HepG2 (cell line): ENCODE results near the gene ADRA2A. TPM values are rescaled to one million over a fixed set of nuclear protein-coding genes. Genes with fewer than 3 reads are reported as not detected.

ENCODE experiments used
- CHCHD3 ChIP-seq: sonication (generic); formaldehyde crosslinking; IDR thresholded peaks from 2 replicates; pipeline ENCODE4 v1.8.0; 2022; ENCODE audit warnings: mild to moderate bottlenecking, missing genetic modification reagents, moderate library complexity
- FOXJ3 ChIP-seq: sonication (generic); formaldehyde crosslinking; IDR thresholded peaks from 2 replicates; pipeline ENCODE4 v1.4.0; 2020; ENCODE audit warnings: missing genetic modification reagents, mild to moderate bottlenecking, borderline replicate concordance
- IKZF1 ChIP-seq: fragments of 450-650 bp; IDR thresholded peaks from 2 replicates; pipeline ENCODE4 v1.7.1; 2016
- NFE2L1 ChIP-seq: sonication (generic); formaldehyde crosslinking; IDR thresholded peaks from 2 replicates; pipeline ENCODE4 v1.4.0; 2020; ENCODE audit warnings: missing genetic modification reagents, mild to moderate bottlenecking, borderline replicate concordance
- RAD21 ChIP-seq: fragments of 450-650 bp; formaldehyde crosslinking; IDR thresholded peaks from 2 replicates; pipeline ENCODE4 v1.5.0; 2020; ENCODE audit warnings: mild to moderate bottlenecking
- REXO4 ChIP-seq: sonication (generic); formaldehyde crosslinking; IDR thresholded peaks from 2 replicates; pipeline ENCODE4 v1.8.0; 2022; ENCODE audit warnings: missing genetic modification reagents, mild to moderate bottlenecking, borderline replicate concordance
- SP4 ChIP-seq: sonication (generic); formaldehyde crosslinking; IDR thresholded peaks from 2 replicates; pipeline ENCODE4 v1.8.1; 2023; ENCODE audit warnings: mild to moderate bottlenecking, missing genetic modification reagents
- TBL1XR1 ChIP-seq: fragments of 150-350 bp; IDR thresholded peaks from 2 replicates; pipeline ENCODE4 v1.6.1; 2014; ENCODE audit warnings: borderline replicate concordance, low read length; ENCODE audit not compliant: partially characterized antibody
- ZFP1 ChIP-seq: IDR thresholded peaks from 2 replicates; pipeline ENCODE4 v1.6.1; 2016
- ZFP90 ChIP-seq: sonication (generic); formaldehyde crosslinking; IDR thresholded peaks from 2 replicates; pipeline ENCODE4 v1.8.0; 2022; ENCODE audit warnings: missing genetic modification reagents, mild to moderate bottlenecking, inconsistent platforms, borderline replicate concordance
- ZFYVE20 ChIP-seq: sonication (generic); formaldehyde crosslinking; IDR thresholded peaks from 2 replicates; pipeline ENCODE4 v1.8.0; 2023; ENCODE audit warnings: low read depth, mild to moderate bottlenecking, moderate library complexity, missing genetic modification reagents, borderline replicate concordance
- ZNF160 ChIP-seq: sonication (generic); formaldehyde crosslinking; IDR thresholded peaks from 2 replicates; pipeline ENCODE4 v1.8.0; 2022; ENCODE audit warnings: mild to moderate bottlenecking, inconsistent platforms, missing genetic modification reagents
- ZNF34 ChIP-seq: sonication (generic); formaldehyde crosslinking; IDR thresholded peaks from 2 replicates; pipeline ENCODE4 v1.4.0; 2020; ENCODE audit warnings: mild to moderate bottlenecking, missing genetic modification reagents, borderline replicate concordance
- ZNF484 ChIP-seq: sonication (generic); formaldehyde crosslinking; IDR thresholded peaks from 2 replicates; pipeline ENCODE4 v1.5.1; 2020; ENCODE audit warnings: mild to moderate bottlenecking, low read depth, missing genetic modification reagents, borderline replicate concordance
- ZNF510 ChIP-seq: sonication (generic); formaldehyde crosslinking; IDR thresholded peaks from 2 replicates; pipeline ENCODE4 v1.4.0; 2020; ENCODE audit warnings: low read depth, mild to moderate bottlenecking, missing genetic modification reagents
- ZNF780A ChIP-seq: sonication (generic); formaldehyde crosslinking; IDR thresholded peaks from 2 replicates; pipeline ENCODE4 v1.8.0; 2022; ENCODE audit warnings: mild to moderate bottlenecking, missing genetic modification reagents, moderate library complexity
- ZZZ3 ChIP-seq: sonication (generic); formaldehyde crosslinking; IDR thresholded peaks from 2 replicates; pipeline ENCODE4 v1.4.0; 2020; ENCODE audit warnings: missing genetic modification reagents, mild to moderate bottlenecking, borderline replicate concordance
- polyA plus RNA-seq, 8 experiments: library from polyadenylated mRNA; depleted of rRNA in 3 of 8; stranded (reverse) in 7 of 8; unstranded in 1 of 8; fragments of >200 nt; fragmentation: Illumina TruSeq in 4 of 8; extraction: Trizol in 4 of 8; gene quantifications; 2 replicates each; pipeline versions ENCODE4 v1.2.1 to v1.2.3, GENCODE V29; 2011 to 2016; ENCODE audit warnings: low read depth in 4 of 8, missing spikeins in 1 of 8, mixed read lengths in 1 of 8; ENCODE audit not compliant: insufficient read depth in 1 of 8
- total RNA-seq, 5 experiments: library from RNA; depleted of rRNA; stranded (reverse); fragments of >200 nt; fragmentation: Illumina TruSeq; extraction: Trizol; gene quantifications; 2 replicates each; pipeline ENCODE4 v1.2.3, GENCODE V29; 2016; ENCODE audit warnings: low read depth in 1 of 5
- TF ChIP-seq, protein P1 (sequence below): sonication (generic); formaldehyde crosslinking; IDR thresholded peaks from 2 replicates; pipeline ENCODE4 v1.8.1; 2023; ENCODE audit warnings: mild to moderate bottlenecking, missing genetic modification reagents
- TF ChIP-seq, protein P2 (sequence below): sonication (generic); formaldehyde crosslinking; IDR thresholded peaks from 2 replicates; pipeline ENCODE4 v1.4.0; 2020; ENCODE audit warnings: missing genetic modification reagents
- TF ChIP-seq, protein P3 (sequence below): sonication (generic); formaldehyde crosslinking; IDR thresholded peaks from 2 replicates; pipeline ENCODE4 v1.5.0; 2020; ENCODE audit warnings: missing genetic modification reagents, mild to moderate bottlenecking, borderline replicate concordance
- TF ChIP-seq, protein P4 (sequence below): sonication (generic); formaldehyde crosslinking; IDR thresholded peaks from 2 replicates; pipeline ENCODE4 v1.5.1; 2020; ENCODE audit warnings: missing genetic modification reagents, mild to moderate bottlenecking, borderline replicate concordance
- TF ChIP-seq, protein P5 (sequence below): sonication (generic); formaldehyde crosslinking; IDR thresholded peaks from 2 replicates; pipeline ENCODE4 v1.4.0; 2020; ENCODE audit warnings: missing genetic modification reagents, borderline replicate concordance

Gene ADRA2A
- total and polyA plus RNA-seq, 2 of the 13 experiments (the other 11 are each of a cell fraction or from before 2014, with no cell fraction given): 0.01 TPM; not detected in 1

- TF ChIP-seq ZFP90 (CRISPR knock-in tag) (0 out of 2 replicates have a peak, but pooled peaks have one; percentile 26), REXO4 (no peak), RAD21 (CRISPR knock-in tag) (peak; percentile 87), ZZZ3 (no peak), ZFP1 (CRISPR knock-in tag) (no peak), FOXJ3 (CRISPR knock-in tag) (no peak), ZFYVE20 (CRISPR knock-in tag) (0 out of 2 replicates have a peak, but pooled peaks have one; percentile 38), SP4 (CRISPR knock-in tag) (no peak), IKZF1 (no peak), ZNF510 (CRISPR knock-in tag) (no peak), CHCHD3 (0 out of 2 replicates have a peak, but pooled peaks have one; percentile 52), NFE2L1 (CRISPR knock-in tag) (no peak), ZNF780A (CRISPR knock-in tag) (no peak), ZNF34 (CRISPR knock-in tag) (no peak), TBL1XR1 (no peak), ZNF160 (CRISPR knock-in tag) (0 out of 2 replicates have a peak, but pooled peaks have one; percentile 29), ZNF484 (no peak)
- TF ChIP-seq, protein P1, sequence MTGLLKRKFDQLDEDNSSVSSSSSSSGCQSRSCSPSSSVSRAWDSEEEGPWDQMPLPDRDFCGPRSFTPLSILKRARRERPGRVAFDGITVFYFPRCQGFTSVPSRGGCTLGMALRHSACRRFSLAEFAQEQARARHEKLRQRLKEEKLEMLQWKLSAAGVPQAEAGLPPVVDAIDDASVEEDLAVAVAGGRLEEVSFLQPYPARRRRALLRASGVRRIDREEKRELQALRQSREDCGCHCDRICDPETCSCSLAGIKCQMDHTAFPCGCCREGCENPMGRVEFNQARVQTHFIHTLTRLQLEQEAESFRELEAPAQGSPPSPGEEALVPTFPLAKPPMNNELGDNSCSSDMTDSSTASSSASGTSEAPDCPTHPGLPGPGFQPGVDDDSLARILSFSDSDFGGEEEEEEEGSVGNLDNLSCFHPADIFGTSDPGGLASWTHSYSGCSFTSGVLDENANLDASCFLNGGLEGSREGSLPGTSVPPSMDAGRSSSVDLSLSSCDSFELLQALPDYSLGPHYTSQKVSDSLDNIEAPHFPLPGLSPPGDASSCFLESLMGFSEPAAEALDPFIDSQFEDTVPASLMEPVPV (CRISPR knock-in tag): no peak
- TF ChIP-seq, protein P2, sequence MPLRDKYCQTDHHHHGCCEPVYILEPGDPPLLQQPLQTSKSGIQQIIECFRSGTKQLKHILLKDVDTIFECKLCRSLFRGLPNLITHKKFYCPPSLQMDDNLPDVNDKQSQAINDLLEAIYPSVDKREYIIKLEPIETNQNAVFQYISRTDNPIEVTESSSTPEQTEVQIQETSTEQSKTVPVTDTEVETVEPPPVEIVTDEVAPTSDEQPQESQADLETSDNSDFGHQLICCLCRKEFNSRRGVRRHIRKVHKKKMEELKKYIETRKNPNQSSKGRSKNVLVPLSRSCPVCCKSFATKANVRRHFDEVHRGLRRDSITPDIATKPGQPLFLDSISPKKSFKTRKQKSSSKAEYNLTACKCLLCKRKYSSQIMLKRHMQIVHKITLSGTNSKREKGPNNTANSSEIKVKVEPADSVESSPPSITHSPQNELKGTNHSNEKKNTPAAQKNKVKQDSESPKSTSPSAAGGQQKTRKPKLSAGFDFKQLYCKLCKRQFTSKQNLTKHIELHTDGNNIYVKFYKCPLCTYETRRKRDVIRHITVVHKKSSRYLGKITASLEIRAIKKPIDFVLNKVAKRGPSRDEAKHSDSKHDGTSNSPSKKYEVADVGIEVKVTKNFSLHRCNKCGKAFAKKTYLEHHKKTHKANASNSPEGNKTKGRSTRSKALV: peak; percentile 61; the same call in 1 of the 2 replicates
- TF ChIP-seq, protein P3, sequence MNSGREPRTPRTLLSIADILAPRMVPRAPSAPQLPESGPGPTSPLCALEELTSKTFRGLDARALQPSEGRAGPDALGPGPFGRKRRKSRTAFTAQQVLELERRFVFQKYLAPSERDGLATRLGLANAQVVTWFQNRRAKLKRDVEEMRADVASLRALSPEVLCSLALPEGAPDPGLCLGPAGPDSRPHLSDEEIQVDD (CRISPR knock-in tag): no peak
- TF ChIP-seq, protein P4, sequence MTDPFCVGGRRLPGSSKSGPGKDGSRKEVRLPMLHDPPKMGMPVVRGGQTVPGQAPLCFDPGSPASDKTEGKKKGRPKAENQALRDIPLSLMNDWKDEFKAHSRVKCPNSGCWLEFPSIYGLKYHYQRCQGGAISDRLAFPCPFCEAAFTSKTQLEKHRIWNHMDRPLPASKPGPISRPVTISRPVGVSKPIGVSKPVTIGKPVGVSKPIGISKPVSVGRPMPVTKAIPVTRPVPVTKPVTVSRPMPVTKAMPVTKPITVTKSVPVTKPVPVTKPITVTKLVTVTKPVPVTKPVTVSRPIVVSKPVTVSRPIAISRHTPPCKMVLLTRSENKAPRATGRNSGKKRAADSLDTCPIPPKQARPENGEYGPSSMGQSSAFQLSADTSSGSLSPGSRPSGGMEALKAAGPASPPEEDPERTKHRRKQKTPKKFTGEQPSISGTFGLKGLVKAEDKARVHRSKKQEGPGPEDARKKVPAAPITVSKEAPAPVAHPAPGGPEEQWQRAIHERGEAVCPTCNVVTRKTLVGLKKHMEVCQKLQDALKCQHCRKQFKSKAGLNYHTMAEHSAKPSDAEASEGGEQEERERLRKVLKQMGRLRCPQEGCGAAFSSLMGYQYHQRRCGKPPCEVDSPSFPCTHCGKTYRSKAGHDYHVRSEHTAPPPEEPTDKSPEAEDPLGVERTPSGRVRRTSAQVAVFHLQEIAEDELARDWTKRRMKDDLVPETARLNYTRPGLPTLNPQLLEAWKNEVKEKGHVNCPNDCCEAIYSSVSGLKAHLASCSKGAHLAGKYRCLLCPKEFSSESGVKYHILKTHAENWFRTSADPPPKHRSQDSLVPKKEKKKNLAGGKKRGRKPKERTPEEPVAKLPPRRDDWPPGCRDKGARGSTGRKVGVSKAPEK (CRISPR knock-in tag): peak; percentile 63; the same call in 1 of the 2 replicates
- TF ChIP-seq, protein P5, sequence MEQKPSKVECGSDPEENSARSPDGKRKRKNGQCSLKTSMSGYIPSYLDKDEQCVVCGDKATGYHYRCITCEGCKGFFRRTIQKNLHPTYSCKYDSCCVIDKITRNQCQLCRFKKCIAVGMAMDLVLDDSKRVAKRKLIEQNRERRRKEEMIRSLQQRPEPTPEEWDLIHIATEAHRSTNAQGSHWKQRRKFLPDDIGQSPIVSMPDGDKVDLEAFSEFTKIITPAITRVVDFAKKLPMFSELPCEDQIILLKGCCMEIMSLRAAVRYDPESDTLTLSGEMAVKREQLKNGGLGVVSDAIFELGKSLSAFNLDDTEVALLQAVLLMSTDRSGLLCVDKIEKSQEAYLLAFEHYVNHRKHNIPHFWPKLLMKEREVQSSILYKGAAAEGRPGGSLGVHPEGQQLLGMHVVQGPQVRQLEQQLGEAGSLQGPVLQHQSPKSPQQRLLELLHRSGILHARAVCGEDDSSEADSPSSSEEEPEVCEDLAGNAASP (CRISPR knock-in tag): no peak
Measured at GRCh38 chr10:111076191-111076681, 593 bp upstream of the ADRA2A start (continued).
